NCI-H2107 (cell line): ENCODE data around the gene GPA33.
A peak's percentile ranks its signal among the peaks of the same experiment; 100 is the strongest.

ENCODE experiments used
- DNase-seq: peaks from one replicate; lab custom pipeline; 2025; lab: John Stamatoyannopoulos, UW

Gene GPA33

GRCh38 chr1:167090314-167090942 lies at the start of gene GPA33:
GPA33 (minus strand) TSS chr1:167090377; CDS start chr1:167090287, 90 bp downstream.
- no peak for DNase-seq

- no peak for DNase-seq
Observed at GRCh38 chr1:167138703-167139102, 48.5 kb upstream of the GPA33 start.

- no peak for DNase-seq
Observed at GRCh38 chr1:167137793-167138510, 47.8 kb upstream of the GPA33 start.

GRCh38 chr1:167137332-167137781 lies 47.2 kb upstream of the GPA33 start:
- DNase-seq = no peak

GRCh38 chr1:167136806-167137205 lies 46.6 kb upstream of the GPA33 start:
- no peak for DNase-seq

- no peak for DNase-seq
Observed at GRCh38 chr1:167136191-167136614, 46.0 kb upstream of the GPA33 start.

DNA sequence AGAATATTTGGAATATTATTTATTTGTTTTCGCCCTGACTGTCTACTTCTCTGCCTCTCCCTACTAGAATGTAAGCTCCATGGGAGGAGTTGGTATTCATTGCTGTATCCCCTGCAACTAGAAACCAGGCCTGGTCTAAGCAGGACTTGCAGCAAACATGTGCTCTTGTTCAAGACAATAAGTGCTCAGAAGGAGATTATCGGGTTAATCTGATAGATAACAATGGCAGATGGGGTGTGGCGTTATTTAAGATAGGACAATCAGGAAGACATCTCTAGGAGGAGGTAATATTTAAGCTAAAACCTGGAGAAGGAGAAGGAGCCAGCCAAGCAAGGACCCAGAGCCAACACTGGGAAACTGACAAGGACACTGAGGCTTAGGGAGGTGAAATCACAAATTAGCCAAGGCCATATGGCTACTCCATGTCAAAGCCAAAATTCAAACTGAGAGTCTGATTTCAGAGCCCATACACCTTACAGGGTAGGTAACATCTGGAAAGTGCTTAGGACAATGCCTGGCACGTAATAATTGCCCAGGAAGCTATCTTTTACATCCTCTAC lies 45.2 kb upstream of the GPA33 start:
- DNase-seq = no peak

GRCh38 chr1:167132301-167133010 lies 42.3 kb upstream of the GPA33 start:
- no peak for DNase-seq

- DNase-seq = no peak
Observed at GRCh38 chr1:167130829-167131510, 40.8 kb upstream of the GPA33 start.

DNA sequence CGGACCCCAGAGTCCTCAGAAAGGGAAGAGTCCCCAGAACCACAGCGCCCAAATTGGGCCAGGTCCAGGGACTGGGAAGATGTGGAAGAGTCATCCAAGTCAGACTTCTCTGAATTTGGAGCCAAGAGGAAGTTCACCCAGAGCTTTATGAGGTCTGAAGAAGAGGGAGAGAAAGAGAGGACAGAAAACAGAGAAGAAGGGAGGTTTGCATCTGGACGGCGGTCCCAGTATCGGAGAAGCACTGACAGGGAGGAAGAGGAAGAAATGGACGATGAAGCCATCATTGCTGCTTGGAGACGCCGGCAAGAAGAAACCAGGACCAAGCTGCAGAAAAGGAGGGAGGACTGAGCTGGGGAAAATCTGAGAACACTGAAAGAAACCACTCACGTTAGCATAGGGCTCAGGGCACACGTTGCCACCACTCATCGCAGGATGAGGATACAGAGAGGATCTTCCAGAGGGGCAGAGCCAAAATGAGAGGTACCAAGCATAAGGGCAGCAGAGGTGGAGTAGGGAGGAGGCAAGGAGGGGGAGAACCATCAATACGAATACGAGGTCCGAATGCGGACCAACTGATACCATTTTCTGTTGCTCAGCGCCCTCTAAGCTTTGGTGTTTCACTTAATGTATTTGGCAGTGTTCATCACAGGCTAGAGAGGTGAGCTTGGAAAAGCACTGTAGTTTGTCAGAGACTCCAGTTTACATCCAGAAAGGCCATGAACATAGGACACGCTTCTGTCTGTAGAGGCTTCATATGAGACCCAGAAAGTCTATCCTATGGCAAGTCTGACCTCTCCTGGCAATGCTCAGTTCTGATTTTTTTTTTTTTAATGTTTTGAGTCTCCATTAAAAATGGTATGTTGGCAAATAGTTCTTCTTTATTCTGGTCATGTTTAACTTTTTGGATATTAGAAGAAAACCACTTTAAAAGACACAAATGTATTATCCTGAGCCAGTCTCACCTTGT lies 38.4 kb upstream of the GPA33 start:
- no peak for DNase-seq

DNA sequence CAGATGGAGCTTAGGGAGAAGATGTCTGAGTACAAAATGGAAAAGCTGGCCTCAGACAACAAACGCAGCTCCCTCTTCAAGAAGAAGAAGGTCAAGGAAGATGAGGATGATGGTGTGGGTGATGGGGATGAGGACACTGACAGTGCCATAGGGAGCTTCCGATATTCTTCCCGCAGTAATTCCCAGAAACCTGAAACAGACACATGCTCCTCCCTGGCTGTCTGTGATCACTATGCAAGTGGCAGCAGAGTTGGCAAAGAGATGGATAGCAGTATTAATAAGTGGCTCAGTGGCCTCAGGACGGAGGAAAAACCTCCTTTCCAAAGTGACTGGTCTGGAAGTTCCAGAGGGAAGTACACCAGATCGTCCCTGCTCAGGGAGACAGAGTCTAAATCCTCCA lies 37.5 kb upstream of the GPA33 start:
- DNase-seq = no peak

- DNase-seq = no peak
Observed at GRCh38 chr1:167127236-167127635, 37.1 kb upstream of the GPA33 start.

GRCh38 chr1:167126811-167127210 lies 36.6 kb upstream of the GPA33 start:
- DNase-seq = no peak

- no peak for DNase-seq
Observed at GRCh38 chr1:167126317-167126716, 36.1 kb upstream of the GPA33 start.

- no peak for DNase-seq
Observed at GRCh38 chr1:167122568-167122967, 32.4 kb upstream of the GPA33 start.

DNA sequence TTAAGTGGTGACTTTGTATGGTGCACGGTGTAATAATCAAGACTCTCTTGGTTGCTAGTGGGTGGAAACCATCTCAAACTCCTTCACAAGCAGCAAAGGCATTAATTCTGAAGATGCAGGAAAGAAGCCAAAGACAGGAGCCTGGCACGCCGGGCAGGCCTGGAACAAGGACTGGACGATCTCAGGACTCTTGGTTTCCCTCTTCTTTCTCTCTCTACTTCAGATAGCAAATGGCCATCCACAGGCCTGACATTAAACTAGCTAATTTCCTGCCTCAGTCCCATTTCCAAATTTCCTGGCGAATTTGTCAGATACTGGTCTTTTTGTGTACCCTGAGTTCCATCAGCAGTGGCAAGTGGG lies 31.9 kb upstream of the GPA33 start:
- no peak for DNase-seq

DNA sequence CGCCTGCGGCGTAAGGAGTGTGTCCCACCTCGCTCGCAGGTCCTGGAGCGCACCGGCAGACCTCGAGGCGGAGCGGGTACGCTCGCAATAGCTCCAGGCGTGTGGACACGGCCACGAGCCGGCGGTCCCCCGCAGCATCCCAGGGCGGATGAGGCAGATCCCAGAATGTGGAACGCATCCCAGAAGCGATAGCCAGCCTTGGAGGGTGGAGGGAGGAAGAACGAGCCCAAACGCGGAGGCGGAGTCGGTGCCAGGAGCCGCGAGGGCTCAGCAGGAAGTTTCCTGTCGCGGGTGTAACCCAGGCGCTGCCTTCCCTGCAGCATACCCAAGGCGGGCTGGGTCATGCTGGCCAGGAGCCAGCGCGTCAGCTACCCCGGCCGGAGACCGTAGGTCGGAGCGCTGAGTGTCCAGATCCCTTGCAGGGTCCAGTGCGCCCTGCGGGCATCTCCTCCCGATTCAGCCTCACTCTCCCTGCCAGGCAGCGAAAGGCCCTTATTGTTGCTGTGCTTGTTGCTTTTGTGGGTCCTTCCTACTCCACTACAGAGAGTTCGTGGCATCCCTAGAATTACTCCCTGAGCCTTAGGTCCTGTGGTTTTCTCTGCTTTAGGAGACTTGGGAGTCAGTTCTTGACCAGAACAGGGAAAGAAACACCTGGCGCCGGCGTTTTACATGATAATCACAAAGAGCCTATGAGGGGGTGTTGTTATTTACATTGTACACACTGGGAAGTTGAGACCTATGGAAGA lies 31.4 kb upstream of the GPA33 start:
- DNase-seq = peak; percentile 17

DNA sequence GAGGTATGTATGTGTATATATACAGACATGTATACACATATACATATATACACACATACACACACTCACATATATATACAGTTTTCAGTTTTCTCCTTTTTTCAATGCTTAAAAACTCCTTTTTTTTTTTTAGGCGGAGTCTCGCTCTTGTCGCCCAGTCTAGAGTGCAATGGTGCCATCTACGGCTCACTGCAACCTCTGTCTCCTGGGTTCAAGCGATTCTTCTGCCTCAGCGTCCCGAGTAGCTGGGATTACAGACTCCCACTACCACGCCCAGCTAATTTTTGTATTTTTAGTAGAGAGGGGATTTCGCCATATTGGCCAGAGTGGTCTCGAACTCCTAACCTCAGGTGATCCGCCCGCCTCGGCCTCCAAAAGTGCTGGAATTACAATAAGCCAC lies 30.7 kb upstream of the GPA33 start:
- DNase-seq = no peak

GRCh38 chr1:167119696-167120095 lies 29.5 kb upstream of the GPA33 start:
- no peak for DNase-seq

GRCh38 chr1:167118188-167118587 lies 28.0 kb upstream of the GPA33 start:
- no peak for DNase-seq
